Heart left ventricle (tissue), 16 donors: Measurements from ENCODE around the gene KIF2A. TPM values are rescaled to one million over a fixed set of nuclear protein-coding genes. Genes with fewer than 3 reads are reported as not detected.

ENCODE experiments used
- ATAC-seq, 4 donors: fragments of 200-7000 bp; cut with Tn5 transposase; one replicate each; pipeline ENCODE4 v1.9.1; 2020 to 2022; ENCODE audit warnings: moderate library complexity in 4 of 4, mild to moderate bottlenecking in 3 of 4, moderate number of reproducible peaks in 1 of 4
- DNase-seq, 5 donors: peaks; one replicate each; pipeline ENCODE4 v3.0.0-alpha.2; 2020
- H3K27ac ChIP-seq, 12 donors: fragments of 200-600 bp; sonication (generic) in 4 of 12; one replicate each; pipeline versions ENCODE4 v1.5.0 to v1.8.0; 2016 to 2022; ENCODE audit warnings: mild to moderate bottlenecking in 2 of 12
- H3K27me3 ChIP-seq, 9 donors: fragments of 200-600 bp; sonication (generic) in 2 of 9; one replicate each; pipeline versions ENCODE4 v1.5.1 to v1.8.0; 2016 to 2022; ENCODE audit warnings: mild to moderate bottlenecking in 3 of 9
- H3K36me3 ChIP-seq, 9 donors: fragments of 200-600 bp; sonication (generic) in 2 of 9; one replicate each; pipeline versions ENCODE4 v1.5.0 to v1.8.0; 2018 to 2022; ENCODE audit warnings: mild to moderate bottlenecking in 2 of 9
- H3K4me1 ChIP-seq, 12 donors: fragments of 200-600 bp; sonication (generic) in 4 of 12; one replicate each; pipeline versions ENCODE4 v1.5.0 to v1.8.0; 2016 to 2022; ENCODE audit warnings: mild to moderate bottlenecking in 3 of 12
- H3K4me3 ChIP-seq, 12 donors: fragments of 200-600 bp; sonication (generic) in 4 of 12; one replicate each; pipeline versions ENCODE4 v1.5.0 to v1.8.0; 2017 to 2022; ENCODE audit warnings: mild to moderate bottlenecking in 9 of 12, moderate library complexity in 4 of 12
- H3K9me3 ChIP-seq, 12 donors: fragments of 200-600 bp; sonication (generic) in 4 of 12; one replicate each; pipeline versions ENCODE4 v1.5.0 to v1.8.0; 2016 to 2022; ENCODE audit warnings: mild to moderate bottlenecking in 1 of 12
- CTCF ChIP-seq, 12 donors: fragments of 200-600 bp; sonication (generic) in 4 of 12; IDR thresholded peaks; one replicate each; pipeline versions ENCODE4 v1.5.0 to v1.8.0; 2018 to 2022; ENCODE audit warnings: antibody characterized with exemption in 12 of 12, mild to moderate bottlenecking in 5 of 12
- POLR2A ChIP-seq, 2 donors: fragments of 450-650 bp; IDR thresholded peaks; one replicate each; pipeline ENCODE4 v1.6.1; 2017; ENCODE audit warnings: antibody characterized with exemption in 2 of 2, mild to moderate bottlenecking in 2 of 2, moderate library complexity in 2 of 2
- whole genome bisulfite sequencing, 4 donors: extraction: QIAGEN DNeasy Blood & Tissue Kit in 2 of 4; methylation state at CpG; one replicate each; pipeline versions ENCODE4 v1.1.5 to v1.1.7; 2013 to 2018; 5-methylcytosine and 5-hydroxymethylcytosine counted together
- intact Hi-C, 10 donors: fragments of 100-400 bp; cut with DNase I; formaldehyde crosslinking; loops; one replicate each; pipeline versions ENCODE4 v1.11.1 to v1.14.2; 2022
- polyA plus RNA-seq, 2 donors: library from polyadenylated mRNA; stranded (reverse); fragments of 200-250 nt; gene quantifications; one replicate each; pipeline ENCODE4 v1.2.3, GENCODE V29; 2013
- total RNA-seq, 9 donors: library from RNA; depleted of rRNA in 2 of 9; stranded (reverse); fragments of >200 nt in 2 of 9; fragmentation: NEBNext Ultra II Directional in 3 of 9; extraction: Animal tissue kit (Norgen Biotek cat#: 25700) in 3 of 9; gene quantifications; one replicate each; pipeline versions ENCODE4 v1.1.0 to v1.2.4, GENCODE V29; 2016 to 2023
- donor health status: ischemic (EF 13 %, LVEDD 7.1; RV severe dilation, severe dysfunction).
- donor health status: healthy with polysubstance abuse.
- donor health status: DM: no; HTN: yes; CAD: no.
- donor health status: DM: no; HTN: no; CAD: no.
- donor health status: ischemic (EF 25% LVEDD 6.9; RV normal size, moderate dysfunction).
- donor health status: ischemic (EF 25% LVEDD 5.7; RV mildly dilated, moderate dysfunction).
- donor health status: healthy.
- donor health status: DM: yes; HTN: yes; CAD: no.
- donor health status: ischemic (EF 35%, LVEDD 5.7; RV mildly dilated, moderate dysfunction).
- donor health status: nonischemic (EF 11% LVEDD 7.7; RV severe dilation, severe dysfunction).
- donor health status: DM: yes; HTN: yes; CAD: no.
- donor health status: PGD.
- donor health status: ischemic (EF 29% LVEDD 5.4; RV normal size, mild dysfunction).
- donor health status: nonischemic (EF 23%, LVEDD 6.1; RV moderate dilation, normal function).

Gene KIF2A
- total and polyA plus RNA-seq, 11 donors: 1.5 to 18.8 (median 10.7) TPM

GRCh38 chr5:62340979-62341378, 35.0 kb downstream of the KIF2A start:
- 93 to 98% (median 95%) methylated on average over 2 of the region's 2 CpGs for WGBS, 4 donors
- no peak overlapping the region for H3K27ac ChIP-seq
- ATAC-seq (no peak), DNase-seq (no peak)
- intact Hi-C loops: loop anchor here in 1 of 10 donors (5.0 kb wide), 1 partner anchor 34 kb away; the partner anchor contains the start of gene KIF2A
- H3K4me1 ChIP-seq: no peaks in the 10 kb centered on the region
- H3K36me3 ChIP-seq: no peaks in the 10 kb centered on the region
- no peaks in the 10 kb centered on the region for H3K9me3 ChIP-seq
- no peak for TF ChIP-seq POLR2A (IDR thresholded peaks at IDR 0.05)
- no peak for TF ChIP-seq CTCF (IDR thresholded peaks at IDR 0.05)
- H3K4me3 ChIP-seq: no peak overlapping the region
- no peaks in the 10 kb centered on the region for H3K27me3 ChIP-seq

GRCh38 chr5:62341783-62342475, 35.9 kb downstream of the KIF2A start:
- Histone ChIP-seq H3K4me1 (no peaks in the 10 kb centered on the region), H3K36me3 (no peaks in the 10 kb centered on the region), H3K4me3 (no peak overlapping the region), H3K27ac (no peak overlapping the region), H3K9me3 (no peaks in the 10 kb centered on the region), H3K27me3 (no peaks in the 10 kb centered on the region)
- DNase-seq (no peak), ATAC-seq (no peak)
- WGBS, 4 donors: 84 to 90% (median 89%) methylated on average over 4 of the region's 4 CpGs
- no peak for TF ChIP-seq CTCF (IDR thresholded peaks at IDR 0.05)
- no peak for TF ChIP-seq POLR2A (IDR thresholded peaks at IDR 0.05)
- intact Hi-C loops: loop anchor here in 1 of 10 donors (5.0 kb wide), 1 partner anchor 35 kb away; the partner anchor contains the start of gene KIF2A

- Histone ChIP-seq H3K36me3 (peaks cover 0 to 5% (median 0%) of the 10 kb centered on the region in 9 donors), H3K9me3 (no peaks in the 10 kb centered on the region), H3K4me3 (no peak overlapping the region), H3K27ac (no peak overlapping the region), H3K27me3 (no peaks in the 10 kb centered on the region), H3K4me1 (no peaks in the 10 kb centered on the region)
- DNase-seq (no peak), ATAC-seq (no peak)
- intact Hi-C loops: loop anchor here in 1 of 10 donors (5.0 kb wide), 1 partner anchor 35 kb away; the partner anchor contains the start of gene KIF2A
- 94 to 100% (median 97%) methylated on average over 2 of the region's 2 CpGs for WGBS, 4 donors
- TF ChIP-seq POLR2A (IDR thresholded peaks at IDR 0.05) (no peak), CTCF (IDR thresholded peaks at IDR 0.05) (no peak)
Observed at GRCh38 chr5:62342476-62342837, 36.5 kb downstream of the KIF2A start.

- Histone ChIP-seq H3K27me3 (no peaks in the 10 kb centered on the region), H3K27ac (no peak overlapping the region), H3K36me3 (peaks cover 0 to 12% (median 0%) of the 10 kb centered on the region in 9 donors), H3K4me3 (no peak overlapping the region), H3K9me3 (no peaks in the 10 kb centered on the region), H3K4me1 (no peaks in the 10 kb centered on the region)
- intact Hi-C loops: loop anchor here in 1 of 10 donors (5.0 kb wide), 1 partner anchor 36 kb away; the partner anchor contains the start of gene KIF2A
- no peak for TF ChIP-seq CTCF (IDR thresholded peaks at IDR 0.05)
- no peak for ATAC-seq
- WGBS, 4 donors: 94 to 99% (median 98%) methylated on average over 1 of the region's 1 CpG
- no peak for DNase-seq
Observed at GRCh38 chr5:62343428-62343827, 37.4 kb downstream of the KIF2A start.
